ENCODE measurements around the gene FKBP1A.
"Not testable (repeated sequence)": the region's sequence is repeated elsewhere in the genome, so short reads cannot be mapped to it uniquely, and the experiment has no call there.

The FKBP1A gene

DNA sequence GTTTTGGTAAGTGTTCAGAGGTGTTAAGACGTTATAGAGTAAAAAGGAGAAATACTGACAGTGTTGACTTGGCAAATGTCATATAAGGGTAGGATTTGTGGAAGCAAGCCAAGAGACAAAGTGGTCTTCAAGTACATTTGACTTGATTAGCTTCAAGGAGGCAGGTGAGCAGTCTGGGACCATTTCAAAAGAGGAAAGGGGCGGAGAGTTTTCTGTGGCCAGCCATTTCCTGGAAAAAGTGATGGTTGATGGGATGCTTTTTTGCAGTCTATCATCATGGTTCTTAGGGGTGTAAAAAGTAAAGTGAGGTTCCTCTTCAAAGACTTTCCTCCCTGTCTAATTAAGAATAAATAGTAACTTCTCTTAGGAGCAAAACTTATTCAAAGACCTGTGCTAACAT, 28.7 kb downstream of the FKBP1A start:
- DNase-seq (ENCODE audit: low spot score): no peak

DNA sequence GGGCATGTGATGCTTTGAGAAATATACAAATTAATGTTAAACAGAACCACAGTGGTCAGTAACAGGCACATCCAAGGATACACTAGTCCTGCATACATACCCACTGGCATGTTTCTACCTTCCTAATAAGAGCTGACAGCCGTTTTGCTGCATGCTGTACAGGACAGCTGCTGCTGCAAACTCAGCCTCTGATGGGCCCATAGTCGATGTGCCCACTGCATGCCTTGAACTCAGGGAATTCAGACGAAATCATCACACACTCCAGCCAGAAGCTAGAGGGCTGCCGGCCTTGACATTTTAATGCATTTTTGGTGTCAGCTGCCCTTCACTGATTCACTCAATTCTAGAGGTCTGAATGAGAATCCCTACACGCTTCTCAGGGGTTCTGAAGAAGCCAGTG, 29.3 kb downstream of the FKBP1A start:
- no peak for DNase-seq (ENCODE audit: low spot score)

DNA sequence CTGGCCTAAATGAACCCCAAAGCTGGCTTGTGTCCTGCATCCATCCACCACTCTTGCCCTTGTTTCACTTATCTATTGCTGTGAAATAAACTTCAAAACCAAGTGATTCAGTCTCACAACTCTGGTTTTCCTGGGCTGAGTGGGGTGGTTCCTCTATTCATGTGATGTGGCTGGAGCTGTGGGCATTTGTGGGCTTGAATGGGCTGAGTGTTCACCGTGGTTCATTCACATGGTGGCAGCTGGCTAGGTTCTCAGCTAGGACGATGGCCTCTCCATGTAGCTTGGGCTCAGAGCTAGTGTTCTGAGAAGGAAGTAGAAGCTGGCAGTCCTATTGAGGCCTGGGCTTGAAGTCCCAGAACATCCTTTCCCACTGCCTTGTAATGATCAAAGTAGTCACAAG, 30.4 kb downstream of the FKBP1A start:
- no peak for DNase-seq (ENCODE audit: low spot score)

DNA sequence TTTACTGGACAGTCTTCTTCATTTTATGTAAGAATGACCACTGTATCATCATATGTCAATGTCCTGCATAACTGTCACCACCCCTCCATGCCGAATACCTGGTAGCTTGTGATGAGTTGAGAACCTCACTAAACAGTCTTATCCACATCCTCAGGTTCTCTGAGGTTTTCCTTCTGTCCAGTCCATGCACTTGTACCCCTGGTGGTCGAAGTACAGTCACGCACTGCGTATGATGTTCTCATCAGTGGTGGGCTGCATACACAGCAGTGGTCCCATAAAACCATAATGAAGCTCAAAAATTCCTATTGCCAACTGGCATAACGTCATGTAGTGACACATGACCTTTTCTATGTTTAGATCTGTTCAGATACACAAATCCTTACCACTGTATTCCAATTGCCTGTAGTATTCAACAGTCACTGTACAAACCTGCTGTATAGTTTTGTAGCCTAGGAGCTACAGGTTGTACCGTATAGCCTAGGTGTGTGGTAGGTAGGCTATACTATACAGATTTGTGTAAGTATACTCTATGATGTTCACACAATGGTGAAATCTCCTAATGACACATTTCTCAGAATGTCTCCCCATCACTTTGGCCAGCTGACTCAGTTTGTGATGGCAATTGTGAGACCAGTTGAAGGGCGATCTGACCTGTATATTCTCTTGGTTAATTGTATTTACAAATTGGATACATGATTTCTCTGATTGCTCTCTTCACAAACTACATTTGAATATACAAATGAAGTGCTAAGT, 32.6 kb downstream of the FKBP1A start:
- no peak for DNase-seq (ENCODE audit: low spot score)

DNA sequence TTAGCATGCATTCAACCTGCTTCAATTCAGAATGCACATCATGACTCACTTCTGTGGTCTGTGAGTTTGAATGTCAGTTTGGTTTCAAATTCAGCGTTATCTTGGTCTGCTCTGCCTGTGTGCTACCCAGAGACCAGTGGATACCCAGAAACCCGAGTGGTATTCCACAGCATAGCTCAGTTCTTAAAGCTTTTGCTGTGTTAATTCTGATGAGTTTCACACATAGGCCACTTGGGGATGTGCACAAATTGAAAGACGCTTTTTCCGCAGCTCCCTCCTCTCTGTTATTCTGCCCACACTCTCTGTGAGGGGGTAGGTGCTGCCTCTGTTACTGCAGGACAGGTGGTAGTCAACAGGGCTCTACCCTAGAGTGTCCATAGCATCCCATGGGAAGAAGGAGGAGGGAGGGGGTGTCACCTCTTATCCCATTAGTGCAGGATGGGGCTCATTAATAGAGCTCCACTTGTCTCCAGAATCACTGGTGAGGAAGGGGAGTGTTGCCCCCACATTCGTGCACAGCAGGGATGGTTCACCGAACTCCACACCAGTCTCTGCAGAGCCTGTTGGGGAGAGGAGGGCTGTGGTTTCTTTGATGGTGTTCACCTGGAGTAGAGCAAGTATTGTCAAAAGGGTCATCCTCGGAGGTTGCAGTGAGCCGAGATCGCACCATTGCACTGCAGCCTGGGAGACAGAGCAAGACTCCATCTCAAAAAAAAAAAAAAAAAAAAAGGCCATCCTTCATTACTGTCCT, 34.8 kb downstream of the FKBP1A start:
- no peak for DNase-seq (ENCODE audit: low spot score)

DNA sequence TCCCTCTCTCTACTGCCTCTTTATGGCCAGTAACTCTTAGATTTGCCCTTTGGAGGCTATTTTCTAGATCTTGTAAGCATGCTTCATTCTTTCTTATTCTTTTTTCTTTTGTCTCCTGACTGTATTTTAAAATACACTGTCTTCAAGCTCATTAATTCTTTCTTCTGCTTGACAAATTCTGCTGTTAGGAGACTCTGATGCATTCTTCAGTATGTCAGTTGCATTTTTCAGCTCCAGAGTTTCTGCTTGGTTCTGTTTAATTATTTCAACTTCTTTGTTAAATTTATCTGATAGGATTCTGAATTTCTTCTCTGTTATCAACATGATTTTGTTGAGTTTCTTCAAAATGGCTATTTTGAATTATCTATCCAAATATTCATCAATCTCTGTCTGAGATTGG, 38.9 kb downstream of the FKBP1A start:
- DNase-seq (ENCODE audit: low spot score): no peak

DNA sequence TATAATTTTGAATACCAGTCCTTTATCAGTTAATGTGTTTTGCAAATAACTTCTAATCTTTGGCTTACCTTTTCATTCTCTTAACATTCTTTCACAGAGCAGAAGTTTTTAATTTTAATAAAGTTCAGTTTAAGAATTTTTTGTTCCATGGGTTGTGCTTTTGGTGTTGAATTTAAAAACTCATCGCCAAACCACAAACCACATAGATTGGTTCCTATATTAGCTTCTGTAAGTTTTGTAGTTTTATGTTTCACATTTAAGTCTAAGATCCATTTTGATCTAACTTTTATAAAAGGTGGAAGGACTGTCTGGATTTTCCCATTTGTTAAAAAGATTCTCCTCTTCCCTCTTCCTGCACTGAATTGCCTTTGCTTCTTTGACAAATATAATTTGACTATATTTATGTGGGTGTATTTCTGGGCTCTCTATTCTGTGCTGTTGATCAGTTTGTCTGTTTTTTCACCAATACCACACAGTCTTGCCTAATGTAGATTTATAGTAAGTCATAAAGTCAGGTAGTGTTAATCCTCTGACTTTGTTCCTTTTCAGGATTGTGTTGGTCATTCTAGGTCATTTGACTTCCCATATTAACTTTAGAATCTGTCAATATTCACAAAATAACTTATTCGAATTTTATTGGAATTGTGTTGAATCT, 46.4 kb downstream of the FKBP1A start:
- no peak for DNase-seq (ENCODE audit: low spot score)

DNA sequence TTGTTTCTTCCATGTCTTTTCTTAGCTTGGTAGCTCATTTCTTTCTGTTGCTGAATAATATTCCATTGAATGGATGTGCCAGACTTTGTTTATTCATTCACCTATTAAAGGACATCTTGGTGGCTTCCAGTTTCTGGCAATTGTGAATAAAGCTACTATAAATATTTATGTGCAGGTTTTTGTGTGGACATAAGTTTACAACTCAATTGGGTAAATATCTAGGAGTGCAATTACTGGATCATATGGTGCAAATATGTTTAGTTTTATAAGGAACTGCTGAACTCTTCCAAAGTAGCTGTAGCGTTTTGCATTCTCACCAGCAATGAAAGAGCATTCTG, 47.1 kb downstream of the FKBP1A start:
- DNase-seq (ENCODE audit: low spot score): no peak

DNA sequence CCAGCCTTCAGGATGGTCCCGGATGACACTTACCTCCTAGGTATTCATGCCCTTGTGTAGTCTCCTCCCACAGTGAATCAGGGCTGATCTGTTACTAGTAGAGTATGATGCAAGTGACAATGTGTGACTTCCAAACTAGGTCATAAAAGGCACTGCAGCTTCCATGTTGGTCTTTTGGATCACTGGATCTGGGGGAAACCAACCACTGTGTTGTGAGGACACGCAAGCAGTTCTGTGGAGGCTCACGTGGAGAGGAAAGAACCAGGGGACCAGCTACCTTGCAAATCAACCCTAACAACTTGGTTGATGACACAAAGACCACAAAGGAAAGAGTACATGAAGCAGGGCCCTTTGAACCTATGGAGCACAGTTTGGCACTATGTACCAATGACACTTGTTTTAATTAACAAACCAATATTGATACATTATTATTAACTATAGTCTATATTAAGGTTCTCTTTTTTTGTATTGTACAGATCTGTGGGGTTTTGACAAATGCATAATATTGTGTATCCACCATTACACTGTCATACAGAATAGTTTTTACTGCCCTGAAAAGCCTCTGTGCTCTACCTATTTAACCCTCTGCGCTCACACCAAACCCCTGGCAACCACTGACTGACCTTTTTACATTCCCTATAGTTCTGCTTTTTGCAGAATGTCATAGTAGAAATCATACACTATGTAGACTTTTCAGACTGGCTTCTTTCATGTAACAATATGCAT, 47.7 kb downstream of the FKBP1A start:
- DNase-seq (ENCODE audit: low spot score): no peak

DNA sequence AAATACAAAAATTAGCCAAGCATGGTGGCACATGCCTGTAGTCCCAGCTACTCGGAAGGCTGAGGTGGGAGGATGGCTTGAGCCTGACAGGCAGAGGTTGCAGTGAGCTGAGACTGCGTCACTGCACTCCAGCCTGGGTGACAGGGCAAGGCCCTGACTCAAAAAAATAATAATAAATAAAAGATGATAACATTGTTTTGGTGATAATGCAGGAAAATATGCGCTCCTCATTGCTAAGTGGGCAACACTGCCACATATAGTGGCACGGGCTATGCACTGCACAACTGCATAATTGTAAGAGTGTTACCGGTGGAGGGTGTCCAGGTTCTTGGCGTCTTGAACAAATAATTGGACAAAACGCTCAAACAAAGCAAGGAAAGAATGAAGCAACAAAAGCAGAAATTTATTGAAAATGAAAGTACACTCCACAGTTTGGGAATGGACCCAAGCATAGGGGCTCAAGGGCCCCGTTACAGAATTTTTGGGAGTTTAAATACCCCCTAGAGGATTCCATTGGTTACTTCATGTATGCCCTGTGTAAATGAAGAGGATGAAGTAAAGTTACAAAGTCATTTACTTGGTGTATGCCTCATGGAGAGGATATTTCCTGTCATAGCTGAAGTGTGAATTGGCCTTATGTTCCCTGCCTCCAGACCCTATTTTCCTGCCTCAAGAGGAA, 49.3 kb downstream of the FKBP1A start:
- DNase-seq (ENCODE audit: low spot score): not testable (repeated sequence)

DNA sequence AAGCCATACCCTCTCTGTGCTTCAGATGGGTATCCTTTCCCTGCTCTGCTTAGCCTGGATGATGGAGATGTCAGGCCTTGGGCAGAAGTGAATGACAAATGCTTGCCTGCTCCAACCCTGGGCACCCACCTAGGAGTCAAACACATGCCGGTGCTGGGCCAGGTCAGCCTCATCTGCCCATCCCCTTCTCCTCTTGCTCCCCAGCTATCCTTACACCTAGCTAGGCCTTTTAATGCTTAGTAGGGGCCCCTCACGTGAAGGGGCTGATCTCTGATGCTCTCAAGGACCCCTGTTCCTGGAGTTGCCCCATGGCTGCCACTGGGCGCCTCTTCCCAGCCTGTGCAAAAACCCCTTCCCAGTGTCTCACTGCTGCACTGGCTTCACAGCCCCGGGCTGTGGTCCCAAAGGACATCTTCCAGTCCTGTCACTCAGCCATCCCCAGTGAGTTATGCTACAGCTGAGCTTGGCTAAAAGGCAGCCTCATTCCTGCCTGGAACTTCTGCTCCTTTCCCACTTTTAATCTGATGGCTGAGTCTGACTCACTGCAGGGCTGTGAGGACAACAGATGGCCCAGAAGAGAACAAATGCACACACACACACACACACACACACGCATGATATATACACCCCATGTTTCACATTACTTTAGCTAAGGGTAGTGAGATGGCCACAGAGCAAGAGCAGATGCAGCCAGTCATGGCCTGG, 51.1 kb downstream of the FKBP1A start:
- no peak for DNase-seq (ENCODE audit: low spot score)

DNA sequence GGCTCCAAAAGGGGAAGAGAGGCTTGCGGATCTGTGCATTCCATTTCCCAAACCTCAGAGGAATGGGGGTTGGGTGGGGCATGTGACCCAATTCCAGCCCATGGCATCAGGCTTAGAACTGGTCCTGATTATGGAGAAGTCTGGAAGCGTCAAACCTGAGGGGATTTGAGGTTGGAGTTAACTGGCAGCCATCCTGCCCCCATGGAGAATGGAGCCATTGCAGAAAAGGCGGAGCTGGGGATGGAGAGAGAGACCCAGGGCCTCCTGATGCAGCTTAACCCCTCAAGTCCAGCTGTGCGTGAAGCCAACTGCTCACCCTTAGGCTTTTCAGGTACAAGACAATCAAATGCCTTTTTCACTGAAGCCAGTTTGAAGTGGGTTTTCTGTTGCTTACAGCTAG, 54.1 kb downstream of the FKBP1A start:
- no peak for DNase-seq (ENCODE audit: low spot score)

DNA sequence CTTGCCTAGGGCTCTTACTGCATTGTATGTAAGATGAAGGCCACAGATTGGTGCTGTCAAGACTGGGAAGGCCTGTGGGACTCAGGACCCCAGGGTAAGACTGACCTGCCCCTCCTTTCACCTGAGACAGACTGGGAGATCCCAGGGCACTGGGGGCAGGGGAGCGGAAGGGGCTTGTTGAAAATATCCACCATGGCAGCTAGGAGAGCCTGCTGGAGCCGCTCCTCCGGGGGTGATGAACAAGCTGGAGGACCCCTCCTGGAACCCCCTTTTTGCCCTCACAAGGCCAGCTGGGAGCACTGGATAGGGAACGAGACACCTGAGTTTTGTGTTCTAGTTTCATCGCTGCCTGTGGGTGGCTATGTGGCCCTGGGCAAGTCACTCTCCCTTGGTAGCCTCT, 54.8 kb downstream of the FKBP1A start:
- DNase-seq (ENCODE audit: low spot score): no peak

DNA sequence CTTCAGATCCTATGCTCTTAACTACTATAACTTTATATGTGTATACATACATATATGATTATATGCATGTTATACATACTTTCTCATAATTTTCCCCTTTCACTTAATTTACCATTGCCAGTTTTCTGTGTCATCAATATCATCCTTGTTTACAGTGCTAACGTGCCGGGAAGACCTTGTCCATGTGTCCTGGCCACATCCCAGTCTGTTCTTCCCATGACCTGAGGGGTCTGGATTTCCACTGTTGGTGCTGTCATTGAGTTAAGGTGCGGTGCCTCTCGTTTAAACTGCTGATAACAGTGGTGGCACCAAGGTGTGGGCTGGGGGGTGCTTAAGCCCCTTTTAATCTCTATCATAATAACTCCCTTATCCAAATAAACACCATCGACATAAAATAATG, 55.4 kb downstream of the FKBP1A start:
- no peak for DNase-seq (ENCODE audit: low spot score)

DNA sequence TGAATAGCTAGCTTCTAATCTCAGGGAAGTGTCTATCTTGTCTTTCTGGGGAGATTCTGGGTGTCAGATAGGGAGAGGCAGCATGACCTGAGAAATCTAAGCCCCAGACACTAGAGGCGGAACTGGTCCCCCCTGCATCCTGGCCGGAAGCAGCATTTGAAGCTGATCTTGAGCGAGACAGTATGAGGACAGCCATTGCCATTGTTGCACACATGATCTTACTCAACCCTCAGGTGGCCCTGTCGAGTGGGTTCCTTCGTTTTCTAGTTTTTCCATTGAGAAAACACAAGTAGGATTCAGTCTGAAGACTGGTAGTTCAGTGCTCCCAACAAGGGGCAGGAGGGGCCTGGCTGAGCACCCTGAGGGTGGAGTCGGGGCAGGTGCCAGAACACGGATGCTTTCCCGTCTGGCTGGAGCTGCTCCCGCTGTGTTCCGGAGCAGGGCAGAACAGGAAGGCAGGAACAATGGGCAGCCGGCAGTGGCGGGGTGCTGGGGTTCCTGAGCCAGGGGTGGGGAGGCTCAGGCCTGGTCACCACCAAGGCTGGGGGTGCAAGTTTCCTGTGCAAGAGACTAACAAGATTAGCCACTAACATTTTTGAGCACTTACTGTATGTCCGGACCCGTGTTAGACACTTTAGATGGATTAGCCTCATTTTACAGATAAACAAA, 56.0 kb downstream of the FKBP1A start:
- DNase-seq (ENCODE audit: low spot score): no peak

DNA sequence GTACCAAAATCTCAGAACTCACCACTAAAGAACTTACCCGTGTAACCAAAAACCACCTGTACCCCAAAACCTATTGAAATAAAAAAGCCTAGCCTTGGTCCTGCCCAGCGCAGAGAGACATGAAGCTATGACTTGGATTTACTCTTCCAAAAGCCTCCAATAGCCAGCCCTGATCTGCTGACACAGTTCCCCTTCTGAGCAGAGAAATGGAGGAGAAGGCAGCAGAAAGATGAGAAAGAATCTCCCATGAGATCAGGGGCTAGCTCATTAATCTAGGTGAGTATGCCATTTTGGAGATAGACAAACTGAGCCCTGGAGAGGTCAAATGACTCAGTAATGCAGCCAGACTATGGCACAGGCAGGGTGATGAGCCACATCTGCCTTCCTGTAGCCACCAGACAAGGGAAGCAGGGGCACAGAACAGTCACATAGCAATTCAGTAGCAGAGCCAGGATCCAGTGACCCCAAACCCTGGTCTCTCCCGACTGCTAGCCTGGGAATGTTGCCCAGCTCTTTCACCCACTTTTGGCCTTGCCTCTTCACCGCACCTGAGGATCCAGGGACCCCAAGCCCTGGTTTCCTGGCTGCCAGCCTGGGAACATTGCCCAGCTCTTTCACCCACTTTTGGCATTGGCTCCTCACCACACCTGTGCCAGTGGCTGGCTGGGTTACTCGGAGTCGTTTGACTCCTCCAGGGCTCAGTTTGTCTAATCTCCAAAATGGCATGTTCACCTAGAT, 56.7 kb downstream of the FKBP1A start:
- no peak for DNase-seq (ENCODE audit: low spot score)

DNA sequence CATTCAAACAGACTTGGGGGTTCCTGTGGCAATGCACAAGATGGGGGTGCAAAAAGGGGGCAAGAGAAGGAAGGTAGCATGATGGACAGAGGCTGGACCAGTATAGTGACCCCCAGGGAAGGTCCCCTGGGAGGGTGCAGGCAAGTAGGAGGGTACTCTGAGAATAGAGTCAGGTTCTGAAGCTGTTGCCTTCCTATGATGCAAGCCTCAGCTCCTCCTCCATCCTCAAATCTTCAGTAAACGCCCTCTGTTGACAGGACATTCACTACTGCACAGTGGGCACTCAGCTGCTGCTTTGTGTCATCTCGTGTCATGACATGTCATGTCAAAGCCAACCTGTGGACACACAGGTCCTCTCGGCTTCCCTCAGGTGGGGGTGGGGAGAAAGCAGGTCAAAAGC, 58.1 kb downstream of the FKBP1A start:
- no peak for DNase-seq (ENCODE audit: low spot score)

DNA sequence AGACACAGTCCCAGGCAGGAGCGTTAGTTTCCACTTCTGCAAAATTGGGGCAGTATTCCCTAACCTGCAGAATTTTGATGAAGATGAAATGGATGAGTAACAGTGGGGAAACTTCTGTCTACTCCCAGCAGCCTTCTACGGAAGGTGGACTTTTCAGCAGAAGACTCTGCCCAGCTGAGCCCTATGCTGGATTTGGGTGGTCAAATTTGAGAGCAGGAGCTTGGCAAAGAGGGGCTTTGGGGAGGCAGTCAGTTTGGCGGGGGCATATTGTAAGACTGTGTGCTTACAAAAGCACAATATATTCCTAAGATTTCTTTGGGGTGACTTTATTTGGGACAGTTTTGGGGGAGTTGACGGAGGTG, 58.5 kb downstream of the FKBP1A start:
- DNase-seq (ENCODE audit: low spot score): no peak

DNA sequence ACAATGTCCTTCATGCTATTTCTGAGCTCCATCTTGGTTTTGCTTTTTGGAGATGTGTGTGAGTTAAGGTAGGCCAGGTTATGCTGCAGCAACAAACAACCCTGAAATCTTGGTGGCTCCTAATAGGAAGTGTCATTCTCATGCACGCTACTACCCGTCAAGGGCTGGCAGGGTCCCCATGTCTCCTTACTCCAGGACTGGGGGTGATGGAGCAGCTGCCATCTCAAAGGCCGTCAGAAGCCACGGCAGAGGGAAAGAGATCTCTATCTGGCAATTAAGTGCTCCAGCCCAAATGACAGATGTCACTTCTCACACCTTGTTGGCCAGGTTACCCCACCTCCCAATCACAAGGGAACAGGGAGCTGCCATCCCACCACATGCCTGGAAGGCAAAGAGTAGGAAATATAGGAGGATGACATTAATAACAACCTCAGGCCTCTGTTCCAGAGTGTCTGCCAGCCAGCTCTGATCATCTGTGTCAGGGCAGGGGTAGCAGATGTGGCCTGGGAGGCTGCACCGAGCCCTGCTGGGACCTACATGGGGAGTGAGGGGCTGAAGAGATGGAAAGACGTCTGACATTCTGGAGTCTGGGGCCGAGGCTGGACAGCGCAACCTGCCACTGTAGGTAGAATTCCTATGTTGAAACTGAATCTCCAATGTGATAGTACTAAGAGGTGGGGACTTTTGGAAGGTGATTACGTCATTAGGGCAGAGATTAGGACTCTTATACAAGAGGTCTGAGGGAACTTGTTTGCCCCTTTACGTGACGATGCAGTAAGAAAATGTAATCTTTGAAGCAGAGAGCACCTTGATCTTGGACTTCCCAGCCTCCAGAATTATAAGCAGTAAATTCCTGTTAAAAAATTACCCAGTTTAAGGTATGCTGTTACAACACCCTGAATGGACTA, 59.1 kb downstream of the FKBP1A start:
- DNase-seq (ENCODE audit: low spot score): no peak

Measured in hematopoietic multipotent progenitor cell treated with erythropoietin and hydrocortisone succinate and interleukin-3 and kit ligand, for 15 days (in vitro differentiated cells).